H9 (cell line): ENCODE data around the gene ASCL1. TPM values are rescaled to one million over a fixed set of nuclear protein-coding genes. Genes with fewer than 3 reads are reported as not detected.

Experiments used
- DNase-seq: peaks from one replicate; pipeline ENCODE4 v3.0.0-alpha.2; 2017
- H2AFZ ChIP-seq: one replicate; pipeline ENCODE4 v1.6.1; 2013; ENCODE audit warnings: mild to moderate bottlenecking, low read length, control low read depth, moderate library complexity
- H2AK5ac ChIP-seq: 2 replicates; pipeline ENCODE4 v1.6.1; 2013; ENCODE audit warnings: low read length, control low read depth, mixed read lengths; ENCODE audit not compliant: insufficient read length
- H2BK120ac ChIP-seq: one replicate; pipeline ENCODE4 v1.6.1; 2013; ENCODE audit warnings: low read depth, mild to moderate bottlenecking, low read length, control low read depth, inconsistent platforms; ENCODE audit not compliant: poor library complexity, severe bottlenecking
- H2BK12ac ChIP-seq: 2 replicates; pipeline ENCODE4 v1.6.1; 2013; ENCODE audit warnings: low read length, control low read depth, mixed read lengths, low read depth; ENCODE audit not compliant: insufficient read length
- H2BK15ac ChIP-seq: 2 replicates; pipeline ENCODE4 v1.6.1; 2013; ENCODE audit warnings: low read depth, low read length, control low read depth
- H2BK20ac ChIP-seq: one replicate; pipeline ENCODE4 v1.6.1; 2013; ENCODE audit warnings: low read depth, mild to moderate bottlenecking, low read length, control low read depth, inconsistent platforms; ENCODE audit not compliant: poor library complexity, severe bottlenecking
- H2BK5ac ChIP-seq: 2 replicates; pipeline ENCODE4 v1.6.1; 2013; ENCODE audit warnings: low read length, control low read depth, mixed read lengths; ENCODE audit not compliant: insufficient read length
- H3K14ac ChIP-seq: 2 replicates; pipeline ENCODE4 v1.6.1; 2013; ENCODE audit warnings: low read length, control low read depth; ENCODE audit not compliant: insufficient read depth
- H3K18ac ChIP-seq: 2 replicates; pipeline ENCODE4 v1.6.1; 2013; ENCODE audit warnings: low read depth, mild to moderate bottlenecking, mixed read lengths, low read length, control low read depth; ENCODE audit not compliant: insufficient read length
- H3K23ac ChIP-seq: 2 replicates; pipeline ENCODE4 v1.6.1; 2013; ENCODE audit warnings: low read length, control low read depth, mixed read lengths, low read depth; ENCODE audit not compliant: insufficient read length
- H3K23me2 ChIP-seq: 2 replicates; pipeline ENCODE4 v1.6.1; 2013; ENCODE audit warnings: low read depth, mild to moderate bottlenecking, mixed read lengths, low read length, control low read depth; ENCODE audit not compliant: insufficient read length, poor library complexity, severe bottlenecking
- H3K27ac ChIP-seq: 2 replicates; pipeline ENCODE4 v1.5.1; 2013; ENCODE audit warnings: low read length, control low read depth, mixed read lengths, low read depth; ENCODE audit not compliant: insufficient read length
- H3K27me3 ChIP-seq: 2 replicates; pipeline ENCODE4 v1.6.1; 2013; ENCODE audit warnings: low read length, control low read depth, inconsistent platforms; ENCODE audit not compliant: insufficient read depth
- H3K4ac ChIP-seq: 2 replicates; pipeline ENCODE4 v1.6.1; 2013; ENCODE audit warnings: low read depth, mild to moderate bottlenecking, control low read depth, inconsistent platforms, low read length, moderate library complexity
- H3K4me1 ChIP-seq: 2 replicates; pipeline ENCODE4 v1.6.1; 2013; ENCODE audit warnings: low read length, control low read depth, inconsistent platforms; ENCODE audit not compliant: insufficient read depth
- H3K4me2 ChIP-seq: 2 replicates; pipeline ENCODE4 v1.6.1; 2013; ENCODE audit warnings: low read length, control low read depth, mixed read lengths; ENCODE audit not compliant: insufficient read length, insufficient read depth
- H3K56ac ChIP-seq: 2 replicates; pipeline ENCODE4 v1.6.1; 2013; ENCODE audit warnings: low read depth, mild to moderate bottlenecking, mixed read lengths, low read length, control low read depth; ENCODE audit not compliant: insufficient read length
- H3K79me1 ChIP-seq: 2 replicates; pipeline ENCODE4 v1.6.1; 2013; ENCODE audit warnings: low read depth, mild to moderate bottlenecking, moderate library complexity, low read length, control low read depth, inconsistent platforms; ENCODE audit not compliant: insufficient read depth, poor library complexity, severe bottlenecking
- H3K79me2 ChIP-seq: 2 replicates; pipeline ENCODE4 v1.6.1; 2013; ENCODE audit warnings: low read length, control low read depth, inconsistent platforms; ENCODE audit not compliant: insufficient read depth
- H3K9ac ChIP-seq: 2 replicates; pipeline ENCODE4 v1.6.1; 2013; ENCODE audit warnings: low read length, control low read depth, mixed read lengths; ENCODE audit not compliant: insufficient read length; ENCODE audit errors: extremely low read depth
- H3K9me3 ChIP-seq: one replicate; pipeline ENCODE4 v1.6.1; 2013; ENCODE audit warnings: low read depth, low read length, inconsistent platforms; ENCODE audit not compliant: control insufficient read depth
- H3T11ph ChIP-seq: one replicate; pipeline ENCODE4 v1.6.1; 2013; ENCODE audit warnings: mild to moderate bottlenecking, low read length, control low read depth, inconsistent platforms
- H4K20me1 ChIP-seq: one replicate; pipeline ENCODE4 v1.6.1; 2013; ENCODE audit not compliant: control insufficient read depth, insufficient read length, insufficient read depth
- H4K5ac ChIP-seq: 2 replicates; pipeline ENCODE4 v1.6.1; 2013; ENCODE audit warnings: low read depth, mild to moderate bottlenecking, mixed read lengths, low read length, control low read depth; ENCODE audit not compliant: insufficient read length
- H4K8ac ChIP-seq: replicated peaks from 2 replicates; pipeline ENCODE4 v1.6.1; 2013; ENCODE audit warnings: low read length, control low read depth, mixed read lengths, low read depth; ENCODE audit not compliant: insufficient read length
- H4K91ac ChIP-seq: 2 replicates; pipeline ENCODE4 v1.6.1; 2013; ENCODE audit warnings: low read depth, mild to moderate bottlenecking, moderate library complexity, mixed read lengths, low read length, control low read depth; ENCODE audit not compliant: insufficient read length
- H3K27ac Mint-ChIP-seq, 3 experiments: 2 replicates in 2 of 3; 3 replicates in 1 of 3; pipeline ENCODE4 v1.8.0; 2020 to 2021; ENCODE audit warnings: mixed read lengths in 3 of 3, mild to moderate bottlenecking in 1 of 3, moderate library complexity in 1 of 3
- H3K27me3 Mint-ChIP-seq: 2 replicates; pipeline ENCODE4 v1.8.0; 2021; ENCODE audit warnings: low read depth, mild to moderate bottlenecking, moderate library complexity, mixed read lengths
- H3K36me3 Mint-ChIP-seq, 3 experiments: 2 replicates in 2 of 3; 3 replicates in 1 of 3; pipeline ENCODE4 v1.8.0; 2020 to 2021; ENCODE audit warnings: low read depth in 3 of 3, mixed read lengths in 3 of 3; ENCODE audit not compliant: insufficient read depth in 1 of 3
- H3K4me1 Mint-ChIP-seq, 2 experiments: 2 replicates each; pipeline ENCODE4 v1.8.0; 2020; ENCODE audit warnings: mixed read lengths in 2 of 2
- H3K4me3 Mint-ChIP-seq, 2 experiments: 2 replicates in 1 of 2; 3 replicates in 1 of 2; pipeline ENCODE4 v1.8.0; 2020 to 2021; ENCODE audit warnings: mild to moderate bottlenecking in 2 of 2, mixed read lengths in 2 of 2, moderate library complexity in 1 of 2
- H3K9me3 Mint-ChIP-seq, 2 experiments: 2 replicates in 1 of 2; 3 replicates in 1 of 2; pipeline ENCODE4 v1.8.0; 2020; ENCODE audit warnings: mild to moderate bottlenecking in 2 of 2, mixed read lengths in 2 of 2, moderate library complexity in 1 of 2
- WGBS: extraction: QIAGEN DNeasy Blood & Tissue Kit; methylation state at CpG from one replicate; pipeline ENCODE4 v1.1.7; 2013; ENCODE audit warnings: missing lambda C conversion rate, low lambda C conversion rate, mixed read lengths; ENCODE audit not compliant: insufficient read length; ENCODE audit errors: extremely low coverage; 5-methylcytosine and 5-hydroxymethylcytosine counted together
- total RNA-seq: library from RNA; stranded (reverse); gene quantifications from 2 replicates; pipeline ENCODE4 v1.2.1, GENCODE V29; 2021
- TF ChIP-seq, protein P1 (sequence below): fragments of 200-600 bp; sonication (generic); conservative IDR thresholded peaks from 3 replicates; pipeline ENCODE4 v1.8.0; 2021; ENCODE audit warnings: antibody characterized with exemption, mild to moderate bottlenecking

ASCL1 gene
- total RNA-seq, 1 experiment from 2014 or later, result not detected

GRCh38 chr12:102966200-102966863 lies 8.9 kb downstream of the ASCL1 start:
- H3K27me3 ChIP-seq, result peaks cover 58% of the 10 kb centered on the region
- H3K56ac ChIP-seq, result no peak overlapping the region
- H3K18ac ChIP-seq, result no peak overlapping the region
- H4K91ac ChIP-seq, result no peak overlapping the region
- no peak overlapping the region for H3T11ph ChIP-seq
- H3K23ac ChIP-seq, result no peak overlapping the region
- no peak overlapping the region for H3K4me2 ChIP-seq
- H3K4ac ChIP-seq, result no peak overlapping the region
- no peak for DNase-seq
- H3K27me3 Mint-ChIP-seq, result peaks cover 97% of the 10 kb centered on the region
- H3K36me3 Mint-ChIP-seq, result peaks cover 9 to 11% (median 11%) of the 10 kb centered on the region in 3 experiments; a peak in 6 of 7 replicates
- no peaks in the 10 kb centered on the region for H4K20me1 ChIP-seq
- no peak overlapping the region for H2BK20ac ChIP-seq
- peaks cover 5% of the 10 kb centered on the region; the same call in 1 of the 2 replicates for H3K4me1 ChIP-seq
- no peak overlapping the region for H3K9ac ChIP-seq
- no peak overlapping the region for H4K8ac ChIP-seq
- H3K9me3 ChIP-seq, result peaks cover 10% of the 10 kb centered on the region
- H3K27ac Mint-ChIP-seq, result no peak overlapping the region
- H2BK15ac ChIP-seq, result no peak overlapping the region
- no peak overlapping the region for H2BK5ac ChIP-seq
- H2BK120ac ChIP-seq, result no peak overlapping the region
- H2AK5ac ChIP-seq, result no peak overlapping the region
- H3K27ac ChIP-seq, result no peak overlapping the region
- H2BK12ac ChIP-seq, result no peak overlapping the region
- WGBS, result no CpG with 5 or more reads among the region's 12 CpGs
- peak overlapping the region; percentile 21 to 84; a peak in 3 of 5 replicates for H3K4me3 Mint-ChIP-seq
- TF ChIP-seq, protein P1, sequence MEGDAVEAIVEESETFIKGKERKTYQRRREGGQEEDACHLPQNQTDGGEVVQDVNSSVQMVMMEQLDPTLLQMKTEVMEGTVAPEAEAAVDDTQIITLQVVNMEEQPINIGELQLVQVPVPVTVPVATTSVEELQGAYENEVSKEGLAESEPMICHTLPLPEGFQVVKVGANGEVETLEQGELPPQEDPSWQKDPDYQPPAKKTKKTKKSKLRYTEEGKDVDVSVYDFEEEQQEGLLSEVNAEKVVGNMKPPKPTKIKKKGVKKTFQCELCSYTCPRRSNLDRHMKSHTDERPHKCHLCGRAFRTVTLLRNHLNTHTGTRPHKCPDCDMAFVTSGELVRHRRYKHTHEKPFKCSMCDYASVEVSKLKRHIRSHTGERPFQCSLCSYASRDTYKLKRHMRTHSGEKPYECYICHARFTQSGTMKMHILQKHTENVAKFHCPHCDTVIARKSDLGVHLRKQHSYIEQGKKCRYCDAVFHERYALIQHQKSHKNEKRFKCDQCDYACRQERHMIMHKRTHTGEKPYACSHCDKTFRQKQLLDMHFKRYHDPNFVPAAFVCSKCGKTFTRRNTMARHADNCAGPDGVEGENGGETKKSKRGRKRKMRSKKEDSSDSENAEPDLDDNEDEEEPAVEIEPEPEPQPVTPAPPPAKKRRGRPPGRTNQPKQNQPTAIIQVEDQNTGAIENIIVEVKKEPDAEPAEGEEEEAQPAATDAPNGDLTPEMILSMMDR, result no peak
- peaks cover 15 to 18% of the 10 kb centered on the region in 2 experiments for H3K9me3 Mint-ChIP-seq
- H3K4me1 Mint-ChIP-seq, result peaks cover 44 to 55% of the 10 kb centered on the region in 2 experiments
- peaks cover 10% of the 10 kb centered on the region for H3K23me2 ChIP-seq
- no peaks in the 10 kb centered on the region for H3K79me2 ChIP-seq
- no peak overlapping the region for H3K14ac ChIP-seq
- H2AFZ ChIP-seq, result no peak overlapping the region
- H4K5ac ChIP-seq, result no peak overlapping the region
- H3K79me1 ChIP-seq, result no peaks in the 10 kb centered on the region
